GM19438 (cell line): Measurements from ENCODE around the gene TCIRG1.

Experiments used
- ATAC-seq: cut with Tn5 transposase; IDR thresholded peaks from one replicate; pipeline ENCODE4 v1.9.1; 2021; ENCODE audit warnings: low read depth; ENCODE audit not compliant: unreplicated experiment

Gene TCIRG1

DNA sequence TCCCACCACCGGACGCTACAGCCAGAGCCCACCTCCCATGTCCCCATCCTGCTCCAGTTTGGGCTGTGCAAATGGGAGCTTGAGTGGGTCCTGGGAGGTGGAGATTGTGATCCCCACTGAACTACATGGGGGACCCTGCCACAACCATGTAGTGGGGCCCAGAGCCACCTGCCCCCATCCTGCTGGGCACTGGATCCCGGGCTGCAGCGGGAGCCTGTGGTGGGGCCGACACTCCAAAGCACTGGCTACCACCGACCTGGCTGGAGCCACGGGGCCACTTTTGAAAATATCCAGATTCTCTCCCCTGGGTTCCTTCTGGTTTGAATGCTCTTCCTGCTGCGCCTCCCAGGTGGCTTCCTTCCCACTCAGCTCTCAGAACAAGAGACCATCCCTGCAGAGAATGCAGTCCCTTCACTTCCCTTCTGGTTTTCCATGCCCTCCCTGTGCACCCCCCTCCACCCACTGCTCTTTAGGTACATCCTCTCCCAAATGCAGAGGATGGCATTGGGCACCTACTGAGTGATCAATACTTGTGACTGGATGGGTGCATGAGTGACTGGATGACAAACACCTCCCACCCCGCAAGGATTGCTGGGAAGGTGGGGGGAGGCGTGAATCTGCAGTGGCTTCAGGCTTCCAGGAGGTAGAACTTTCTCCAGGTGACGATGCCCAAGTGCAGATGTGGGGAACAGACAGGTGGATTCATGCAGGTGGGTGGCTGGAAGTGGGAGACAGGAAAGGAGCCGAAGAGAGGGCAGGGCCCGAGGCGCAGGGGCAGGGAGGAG lies 34.1 kb upstream of the TCIRG1 start:
- ATAC-seq = no peak

- no peak for ATAC-seq
These were observed 32.1 kb upstream of the TCIRG1 start for GRCh38 chr11:68006606-68007166.

DNA sequence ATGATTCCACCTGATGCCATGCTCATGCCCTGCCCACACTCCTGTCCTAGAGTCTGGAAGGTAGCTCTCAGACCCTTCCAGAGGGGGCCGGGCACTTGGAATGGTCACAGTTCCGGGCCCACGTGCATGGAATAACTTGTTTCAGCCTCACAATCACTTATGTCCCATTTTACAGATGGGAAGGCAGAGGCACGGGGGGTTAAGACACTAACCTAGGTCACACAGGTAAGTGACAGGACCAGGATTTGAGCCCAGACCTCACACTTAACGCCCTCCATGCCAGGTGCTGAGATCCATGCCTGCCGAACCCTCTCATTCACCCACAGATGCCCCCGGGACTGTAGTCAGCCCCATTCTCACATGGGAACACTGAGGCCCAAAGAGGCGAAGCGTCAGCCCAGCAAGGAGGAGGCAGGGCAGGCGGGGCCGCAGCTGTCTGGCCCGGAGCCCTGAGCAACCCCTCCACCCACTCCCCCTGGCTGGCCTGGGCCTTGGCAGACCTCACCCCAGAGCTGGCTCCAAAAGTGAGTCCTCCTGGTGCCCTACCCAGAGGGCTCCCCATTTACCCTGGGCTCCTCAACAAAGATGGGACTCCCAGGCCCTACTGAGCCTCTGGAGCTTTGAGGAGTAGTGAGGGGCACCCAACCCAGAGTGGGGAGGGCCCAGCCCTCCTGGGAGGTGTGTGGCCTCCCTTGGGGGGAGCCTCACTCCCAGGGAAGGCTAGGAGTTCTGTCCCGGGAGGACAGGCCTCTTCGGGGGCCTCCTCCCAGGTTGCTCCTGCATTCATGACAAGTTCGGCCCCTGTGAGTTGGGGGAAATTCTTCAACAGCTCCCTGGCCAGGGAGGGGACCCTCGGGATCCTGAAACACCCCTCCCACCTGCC lies 31.1 kb upstream of the TCIRG1 start:
- no peak for ATAC-seq

DNA sequence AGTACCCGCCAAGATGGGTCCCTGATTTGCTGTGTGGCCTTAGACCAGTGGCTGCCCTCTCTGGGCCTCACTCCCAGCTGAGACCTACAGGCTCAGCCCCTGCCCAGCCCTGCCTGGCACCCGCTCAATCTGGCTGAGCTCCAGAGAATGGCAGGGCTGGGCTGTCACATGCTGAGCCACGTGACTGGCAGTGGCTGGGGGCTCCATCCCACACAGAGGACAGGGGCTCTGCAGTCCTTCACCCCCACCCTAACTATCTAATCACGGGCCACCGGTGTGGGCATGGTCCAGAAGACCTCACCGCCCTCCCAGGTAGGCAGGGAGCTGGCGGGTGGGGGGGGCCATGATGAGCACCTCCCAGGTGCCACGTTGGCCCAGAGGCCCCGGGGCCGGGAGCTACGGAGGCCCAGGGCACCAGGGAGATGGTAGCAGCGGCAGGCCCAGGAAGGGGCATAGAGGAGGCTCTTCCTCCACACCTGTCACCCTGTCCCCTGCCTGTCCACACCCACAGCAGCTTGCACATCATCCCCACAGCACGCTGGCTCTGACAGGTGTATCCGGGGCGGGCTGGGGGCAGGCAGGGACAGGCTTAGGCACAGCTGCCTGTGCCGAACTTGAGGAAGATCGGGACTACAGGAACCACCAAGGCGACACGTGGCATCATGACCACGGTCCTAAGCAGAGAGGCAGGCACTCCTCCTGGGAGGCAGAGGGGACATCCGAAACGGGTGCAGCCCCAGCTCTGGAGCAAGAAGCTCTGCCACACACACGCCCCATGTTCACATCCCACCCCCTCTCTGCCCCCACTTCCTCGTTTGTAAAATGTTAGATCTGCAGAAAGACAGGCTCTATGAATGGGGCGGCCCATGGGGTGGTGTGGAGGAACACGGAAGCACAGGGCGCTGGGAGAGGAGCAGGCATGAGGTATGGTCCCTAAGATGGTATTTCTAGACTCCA lies 30.2 kb upstream of the TCIRG1 start:
- no peak for ATAC-seq

DNA sequence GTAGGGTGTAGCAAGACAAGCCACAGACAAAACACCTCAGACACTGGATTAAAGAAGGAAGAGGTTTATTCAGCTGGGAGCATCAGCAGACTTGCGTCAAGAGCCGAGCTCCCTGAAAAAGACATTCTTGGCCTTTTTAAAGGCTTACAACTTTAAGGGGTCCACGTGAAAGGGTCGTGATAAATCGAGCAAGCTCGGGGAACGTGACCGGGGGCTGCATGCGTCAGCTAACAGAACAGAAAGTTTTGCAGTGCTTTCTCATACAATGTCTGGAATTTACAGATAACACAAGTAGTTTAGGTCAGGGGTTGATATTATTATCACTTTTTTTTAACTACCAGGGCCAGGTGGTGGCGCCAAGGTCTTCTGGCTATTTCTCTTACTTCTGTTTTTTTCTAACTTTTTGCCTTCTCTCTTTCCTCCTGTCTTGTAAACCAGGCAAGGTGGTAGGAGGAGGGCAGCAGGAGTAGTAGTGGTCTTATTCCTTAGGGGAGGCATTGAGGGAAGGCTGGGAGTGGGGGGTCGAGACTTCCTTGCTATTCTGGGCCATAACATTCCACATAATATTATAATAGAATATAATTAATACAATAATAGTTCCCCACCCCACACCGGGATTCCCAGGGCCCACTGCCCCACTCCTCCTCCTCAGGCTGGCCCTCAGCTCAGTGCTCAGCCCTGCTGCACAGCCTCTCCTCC lies 29.3 kb upstream of the TCIRG1 start:
- ATAC-seq = no peak

DNA sequence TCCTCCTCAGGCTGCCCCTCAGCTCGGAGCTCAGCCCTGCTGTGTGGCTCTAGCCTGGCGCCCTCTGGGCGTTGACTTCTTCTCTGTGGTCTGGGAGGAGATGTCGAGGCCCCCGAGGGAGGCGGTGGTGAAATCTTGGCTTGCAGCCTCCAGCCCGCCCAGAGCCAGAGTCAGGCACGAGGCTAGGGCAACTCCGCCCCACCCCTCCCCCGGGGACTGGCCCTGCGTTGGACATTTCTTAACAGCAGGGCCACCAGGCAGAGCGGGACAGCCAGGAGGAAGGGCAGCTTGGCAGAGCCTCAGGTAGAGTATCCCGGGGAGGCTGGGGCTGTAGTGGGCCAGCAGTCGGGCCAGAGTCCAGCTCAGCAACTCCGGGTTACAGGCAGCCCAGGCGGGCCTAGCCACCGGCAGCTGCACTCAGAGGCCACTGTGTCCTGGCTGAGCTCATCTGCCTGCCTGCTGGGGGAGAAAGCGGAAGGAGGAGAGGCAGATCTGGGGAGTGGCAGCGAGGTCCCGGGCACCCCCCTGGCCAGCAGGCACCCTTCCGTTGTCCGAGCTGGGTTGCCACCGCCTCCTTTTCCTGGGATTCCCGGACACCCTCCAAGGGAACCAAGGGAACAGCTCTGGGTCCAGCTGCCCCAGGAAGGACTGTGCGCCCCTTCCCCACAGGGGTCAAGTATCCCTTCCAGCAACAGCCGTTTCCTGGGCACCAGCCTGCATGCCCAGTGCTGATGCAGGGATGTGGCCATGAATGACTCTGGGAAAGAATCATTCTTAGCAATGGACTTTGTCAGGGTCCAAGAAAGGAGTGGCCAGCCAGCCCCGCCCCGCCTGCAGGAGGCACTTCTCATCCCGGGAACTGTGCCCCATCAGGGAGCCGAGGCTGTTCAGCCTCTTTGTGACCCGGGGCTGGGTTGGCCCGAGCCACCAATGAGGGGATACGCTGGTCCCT lies 28.5 kb upstream of the TCIRG1 start, which contains the start of gene ALDH3B1:
Gene ALDH3B1, plus strand, starts transcription at position 238 of the 952 bp plus-strand sequence. CDS start 4,971 bp downstream, outside the sequence.
- ATAC-seq = no peak

DNA sequence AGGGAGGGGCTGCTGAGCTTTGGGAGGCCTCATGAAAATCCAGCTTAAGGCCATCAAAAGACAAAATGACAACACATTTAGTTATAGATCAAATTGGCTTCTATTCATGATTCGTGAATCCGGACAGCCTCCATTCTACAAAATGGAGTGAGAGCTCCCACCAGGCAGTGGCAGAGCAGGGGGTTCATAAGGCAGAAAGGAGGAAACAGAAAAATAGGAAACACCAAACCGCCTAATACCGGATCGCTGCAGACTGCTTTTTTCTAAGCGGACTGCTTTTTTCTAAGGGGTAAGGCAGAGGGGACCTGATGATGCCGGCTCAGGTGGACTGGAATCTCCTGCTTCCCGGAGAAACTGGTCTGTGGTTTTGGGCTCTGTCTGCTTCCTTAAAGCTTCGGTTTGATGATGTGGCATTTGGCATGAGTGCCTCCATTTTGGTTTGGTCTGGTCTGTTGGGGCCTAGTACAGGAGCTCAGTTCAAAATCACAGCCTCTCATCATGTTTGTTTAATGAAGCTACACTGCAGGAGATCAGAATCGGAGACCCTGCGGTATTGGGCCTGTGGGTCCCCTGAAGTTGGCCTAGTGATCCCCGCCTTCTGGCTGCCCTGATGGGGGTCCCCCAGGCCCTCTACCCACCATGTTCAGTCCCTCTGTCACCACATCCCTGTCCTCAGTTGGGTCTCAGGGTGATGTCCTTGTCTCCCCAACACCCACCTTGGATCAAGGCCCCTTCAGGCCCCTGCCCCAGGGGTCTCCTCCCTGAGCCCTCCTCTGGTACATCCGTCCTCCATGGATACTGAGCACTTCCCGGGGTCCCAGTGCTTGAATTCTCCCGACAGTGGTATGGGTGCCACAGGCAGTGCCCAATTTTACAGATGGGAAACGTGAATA lies 27.5 kb upstream of the TCIRG1 start:
- ATAC-seq = no peak

DNA sequence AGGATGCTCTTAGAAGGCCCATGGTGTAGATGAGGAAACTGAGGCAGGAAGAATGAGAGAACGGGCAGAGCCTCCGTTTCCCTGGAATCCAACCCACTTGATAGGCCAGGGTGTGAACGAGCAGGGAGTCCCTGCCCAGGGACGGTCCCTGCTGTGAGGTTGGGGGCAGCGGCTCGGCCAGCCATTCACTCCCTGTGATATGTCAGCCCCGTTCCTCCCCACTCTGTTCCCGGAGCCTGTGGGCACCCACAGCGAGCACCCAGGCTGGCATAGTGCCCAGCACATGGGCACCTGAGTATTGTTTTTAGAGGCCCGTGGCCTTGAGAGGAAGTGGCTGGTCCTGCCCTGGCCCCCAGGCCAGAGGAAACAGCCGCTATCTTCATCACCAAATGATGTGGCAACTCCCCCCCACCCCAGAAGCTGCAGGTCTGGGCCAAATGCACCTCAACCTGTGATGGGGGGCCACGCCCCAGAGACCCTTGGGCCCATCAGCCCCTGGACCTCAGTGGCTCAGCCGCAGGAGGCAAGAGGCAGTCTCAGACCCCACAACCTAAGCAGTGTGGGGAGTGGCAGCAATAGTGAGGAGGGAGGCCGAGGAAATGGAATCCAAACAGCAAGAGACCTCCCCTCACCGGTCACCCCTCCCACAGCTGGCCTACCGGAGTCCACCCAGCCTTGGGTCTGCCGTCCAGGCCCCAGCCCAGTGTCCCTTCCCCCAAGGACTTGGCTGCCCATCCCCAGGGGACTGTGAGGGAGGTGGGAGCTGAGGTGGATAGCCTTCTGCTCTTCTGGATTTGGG lies 26.6 kb upstream of the TCIRG1 start:
- no peak for ATAC-seq

DNA sequence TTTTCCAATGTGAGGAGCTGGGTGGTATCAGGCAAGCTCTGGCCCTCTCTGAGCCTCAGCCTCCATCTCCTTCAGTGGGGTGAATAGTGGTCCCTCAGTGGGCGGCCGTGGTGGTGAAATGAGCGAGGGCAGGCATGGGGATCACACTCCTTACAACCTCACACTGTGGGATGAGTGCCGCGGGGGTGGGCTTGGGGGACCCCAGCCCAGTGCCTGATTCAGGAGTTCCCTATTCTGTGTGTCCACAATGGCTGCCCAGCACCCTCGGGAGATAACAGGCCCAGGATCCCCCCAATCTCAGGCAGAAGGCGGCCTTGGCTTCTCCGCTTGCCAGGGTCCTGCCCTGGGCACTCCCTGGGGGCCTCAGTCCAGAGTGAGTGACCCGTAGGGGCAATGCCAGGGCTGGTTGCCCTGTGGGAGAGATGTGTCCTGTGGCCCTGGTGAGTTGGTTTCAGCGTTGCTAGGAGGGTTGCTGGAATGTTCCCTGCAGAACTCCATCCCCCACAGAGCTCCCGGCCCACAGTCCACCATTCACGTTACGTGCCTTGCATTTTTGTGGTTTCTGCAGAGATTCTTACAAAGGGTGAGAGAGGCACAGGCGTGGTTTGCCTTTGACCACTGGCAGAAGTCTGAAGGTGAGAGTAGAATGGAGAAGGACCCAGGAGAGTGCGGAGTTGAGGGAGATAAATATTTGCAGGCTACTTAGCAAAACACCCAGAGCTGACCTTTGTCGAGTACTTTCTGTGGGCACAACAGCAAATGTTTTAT lies 25.8 kb upstream of the TCIRG1 start:
- no peak for ATAC-seq

DNA sequence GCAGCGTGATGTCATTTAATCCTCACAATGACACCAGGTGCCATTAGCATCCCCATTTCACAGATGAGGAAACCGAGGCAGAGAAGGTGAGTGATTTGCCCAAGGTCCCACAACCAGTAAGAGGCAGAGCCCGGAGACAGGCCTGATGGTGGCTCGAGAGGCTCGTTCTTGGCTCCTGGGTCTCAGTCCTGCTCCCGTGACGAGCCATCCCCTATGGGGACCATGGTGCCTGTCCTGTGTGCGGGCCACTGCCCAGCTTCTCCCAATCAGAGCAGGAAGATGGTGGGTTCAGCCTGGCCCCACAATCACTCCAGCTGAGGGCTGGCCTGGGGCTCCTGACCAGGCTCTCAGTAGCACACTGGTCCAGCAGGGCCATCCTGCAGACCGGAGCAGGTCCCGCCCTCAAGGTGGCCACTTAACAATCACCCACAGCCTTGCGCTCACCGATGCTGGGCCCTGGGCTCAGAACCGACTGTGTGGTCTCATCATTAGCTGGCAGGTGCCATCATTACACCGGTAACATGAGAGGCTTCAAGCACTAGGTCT lies 25.1 kb upstream of the TCIRG1 start:
- ATAC-seq = no peak

- no peak for ATAC-seq
These were observed 24.5 kb upstream of the TCIRG1 start for GRCh38 chr11:68014157-68014946.

- ATAC-seq = no peak
These were observed 23.8 kb upstream of the TCIRG1 start for GRCh38 chr11:68014947-68015447.

DNA sequence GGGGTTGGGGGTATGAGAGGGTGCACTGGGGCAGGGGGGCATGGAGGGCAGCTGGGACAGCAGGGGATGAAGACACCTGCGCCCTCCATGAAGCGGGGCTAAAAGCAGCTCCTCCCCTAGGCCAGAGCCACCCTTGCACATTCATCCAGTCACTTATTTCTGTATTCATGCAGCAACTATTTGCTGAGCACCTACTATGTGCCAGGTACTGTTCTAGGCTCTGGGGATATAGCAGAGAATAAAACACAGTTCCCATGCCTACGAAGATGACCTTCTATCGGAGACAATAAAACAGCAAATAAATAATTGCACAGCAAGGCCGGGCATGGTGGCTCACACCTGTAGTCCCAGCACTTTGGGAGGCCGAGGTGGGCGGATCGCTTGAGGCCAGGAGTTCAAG lies 23.4 kb upstream of the TCIRG1 start:
- ATAC-seq = no peak

DNA sequence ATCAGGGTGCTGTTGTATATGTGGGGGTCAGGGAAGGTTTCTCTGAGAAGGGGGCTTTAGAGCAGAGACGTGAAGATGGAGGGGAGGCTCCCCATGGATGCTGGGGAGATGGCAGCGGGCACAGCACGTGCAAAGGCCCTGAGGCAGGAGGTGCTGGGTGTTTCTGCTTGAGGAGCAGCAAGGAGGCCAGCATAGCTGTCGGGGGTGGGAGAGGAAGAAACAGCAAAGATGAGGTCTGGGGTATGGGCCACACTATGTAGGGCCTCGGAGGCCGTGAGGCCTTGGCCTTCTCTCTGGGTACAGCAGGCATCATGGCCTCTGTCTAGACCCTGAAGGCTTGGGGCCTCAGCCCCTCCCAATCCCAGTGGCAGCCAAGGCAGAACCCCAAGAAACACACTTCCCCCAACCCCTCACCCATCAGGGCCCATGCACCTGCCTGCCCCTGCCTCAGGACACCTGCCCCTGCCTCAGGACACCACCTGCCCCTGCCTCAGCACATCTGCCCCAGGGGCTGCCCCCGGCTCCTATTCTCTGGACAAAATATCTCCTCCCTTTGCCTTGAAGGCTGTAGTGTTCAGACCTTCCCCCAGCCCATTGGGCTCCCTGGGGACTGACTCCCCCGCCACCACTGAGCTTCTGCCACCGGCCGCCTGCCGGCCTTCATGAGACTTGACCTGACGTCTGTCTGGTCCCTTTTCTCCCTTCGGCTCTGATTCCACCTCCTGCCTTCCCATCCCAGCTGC lies 22.5 kb upstream of the TCIRG1 start:
- ATAC-seq = no peak
